GM12878 (cell line): Measurements from ENCODE around the gene MAP3K4. TPM values are rescaled to one million over a fixed set of nuclear protein-coding genes. Genes with fewer than 3 reads are reported as not detected.

Experiments
- ATAC-seq: fragments of 200-7000 bp; cut with Tn5 transposase; 3 replicates; pipeline ENCODE4 v1.9.1; 2020; ENCODE audit warnings: mild to moderate bottlenecking, moderate library complexity
- BruUV-seq: library from RNA; stranded (reverse); fragments of 400-500 nt; replicated peaks from 2 replicates; lab custom pipeline; 2021; lab: Mats Ljungman, UMichigan
- CTCF ChIA-PET: fragments of 300-600 bp; sonication (Branson Sonifier 250); formaldehyde crosslinking; extraction: SDS; loops from one replicate; lab custom pipeline; 2021; ENCODE audit warnings: inconsistent platforms; lab: Yijun Ruan, JAX
- POLR2A ChIA-PET: fragments of 350-600 bp; formaldehyde crosslinking; extraction: SDS; loops from one replicate; lab custom pipeline; 2021; ENCODE audit warnings: inconsistent platforms; lab: Charles Lee
- RAD21 ChIA-PET: fragments of 300-600 bp; sonication (Branson Sonifier 250); formaldehyde crosslinking; loops from one replicate; lab custom pipeline; 2023; ENCODE audit warnings: antibody characterized with exemption; ENCODE audit not compliant: unreplicated experiment; lab: Charles Lee
- SMC1A ChIA-PET: fragments of 300-600 bp; sonication (Branson Sonifier 250); formaldehyde crosslinking; loops from one replicate; lab custom pipeline; 2023; ENCODE audit not compliant: unreplicated experiment, uncharacterized antibody; lab: Charles Lee
- DNase-seq: peaks from one replicate; pipeline ENCODE4 v3.0.0-alpha.2; 2011; ENCODE audit warnings: low read depth, low spot score
- FAIRE-seq: peaks from 3 replicates; lab custom pipeline; 2011; peaks lifted over from hg19 to GRCh38; lab: Jason Lieb, UNC
- H2AFZ ChIP-seq: 2 replicates; pipeline ENCODE4 v1.6.0; 2011; ENCODE audit warnings: low read depth, low read length, control low read depth; ENCODE audit not compliant: control insufficient read depth
- H3K27ac ChIP-seq: 2 replicates; pipeline ENCODE4 v1.5.1; 2011; ENCODE audit warnings: control low read depth; ENCODE audit not compliant: control insufficient read depth, insufficient read depth
- H3K27me3 ChIP-seq, 2 experiments: replicated peaks in 1 of 2; 2 replicates each; pipeline versions ENCODE4 v1.6.0 to v1.6.1; 2011; ENCODE audit warnings: low read length in 1 of 2; ENCODE audit not compliant: control insufficient read depth in 2 of 2, insufficient read depth in 2 of 2
- H3K36me3 ChIP-seq, 2 experiments: 2 replicates each; pipeline ENCODE4 v1.5.1; 2011; ENCODE audit warnings: low read length in 1 of 2; ENCODE audit not compliant: control insufficient read depth in 2 of 2, insufficient read depth in 2 of 2
- H3K4me1 ChIP-seq: 2 replicates; pipeline ENCODE4 v1.6.1; 2011; ENCODE audit warnings: mild to moderate bottlenecking, low read length, moderate library complexity, mixed read lengths; ENCODE audit not compliant: control insufficient read depth, insufficient read depth
- H3K4me2 ChIP-seq: 2 replicates; pipeline ENCODE4 v1.6.0; 2011; ENCODE audit warnings: control low read depth; ENCODE audit not compliant: control insufficient read depth, insufficient read depth
- H3K4me3 ChIP-seq: fragments of 200-600 bp; sonication (generic); 2 replicates; pipeline ENCODE4 v1.5.1; 2016
- H3K79me2 ChIP-seq: 2 replicates; pipeline ENCODE4 v1.6.0; 2011; ENCODE audit warnings: low read length; ENCODE audit not compliant: control insufficient read depth, insufficient read depth
- H3K9ac ChIP-seq: 2 replicates; pipeline ENCODE4 v1.8.0; 2011; ENCODE audit warnings: low read length, control low read depth, mixed read lengths; ENCODE audit not compliant: control insufficient read depth, insufficient read depth
- H3K9me3 ChIP-seq: replicated peaks from 3 replicates; pipeline ENCODE4 v1.5.1; 2011; ENCODE audit warnings: mild to moderate bottlenecking, low read length; ENCODE audit not compliant: control insufficient read depth, insufficient read depth
- H4K20me1 ChIP-seq: 2 replicates; pipeline ENCODE4 v1.6.0; 2011; ENCODE audit not compliant: control insufficient read depth, insufficient read depth
- IKZF2 ChIP-seq, 2 experiments: fragments of 450-650 bp; IDR thresholded peaks; 2 replicates each; pipeline ENCODE4 v1.6.1; 2017; ENCODE audit warnings: mild to moderate bottlenecking in 2 of 2, moderate library complexity in 2 of 2
- KDM1A ChIP-seq: fragments of 200-600 bp; sonication (generic); IDR thresholded peaks from 2 replicates; pipeline ENCODE4 v1.6.1; 2016; ENCODE audit warnings: borderline replicate concordance
- NRF1 ChIP-seq: conservative IDR thresholded peaks from 2 replicates; pipeline ENCODE4 v1.6.1; 2011; ENCODE audit warnings: mild to moderate bottlenecking, low read depth, low read length, improper control_type of control experiment
- POLR2AphosphoS5 ChIP-seq: IDR thresholded peaks from 2 replicates; pipeline ENCODE4 v1.6.1; 2011; ENCODE audit warnings: mild to moderate bottlenecking, low read length, inconsistent platforms
- YY1 ChIP-seq: IDR thresholded peaks from 2 replicates; pipeline ENCODE4 v1.6.1; 2011; ENCODE audit warnings: low read depth, mild to moderate bottlenecking, low read length
- ZNF207 ChIP-seq: fragments of 450-650 bp; IDR thresholded peaks from 2 replicates; pipeline ENCODE4 v1.6.1; 2014; ENCODE audit warnings: antibody characterized with exemption, mild to moderate bottlenecking, borderline replicate concordance
- in situ Hi-C: fragments of 300-500 bp; cut with MboI; formaldehyde crosslinking; loops from 9 replicates; pipeline ENCODE4 v1.14.3; 2018; ENCODE audit warnings: mixed read lengths
- intact Hi-C: fragments of 100-400 bp; cut with micrococcal nuclease; formaldehyde crosslinking; loops from one replicate; pipeline ENCODE4 v1.14.2; 2022; ENCODE audit not compliant: unreplicated experiment
- polyA plus RNA-seq, 11 experiments: library from polyadenylated mRNA; depleted of rRNA in 4 of 11; unstranded in 6 of 11; stranded (reverse) in 5 of 11; fragments of >200 nt; fragmentation: Nextera tagmentation in 4 of 11; fragmentation: Illumina TruSeq in 1 of 11; extraction: Ambion mirVana in 4 of 11; extraction: Trizol in 1 of 11; gene quantifications; 1 replicate in 1 of 11; 2 replicates in 10 of 11; pipeline versions ENCODE4 v1.2.1 to v1.2.3, GENCODE V29; 2011 to 2016; ENCODE audit warnings: inconsistent platforms in 2 of 11, missing spikeins in 2 of 11, low read depth in 1 of 11
- total RNA-seq, 4 experiments: library from RNA; depleted of rRNA in 3 of 4; stranded (reverse); fragments of >200 nt in 3 of 4; fragmentation: Illumina TruSeq in 1 of 4; extraction: Trizol in 1 of 4; gene quantifications; 2 replicates each; pipeline versions ENCODE4 v1.2.1 to v1.2.3, GENCODE V29; 2013 to 2021
- TF ChIP-seq, protein P1 (sequence below): fragments of 450-650 bp; IDR thresholded peaks from 2 replicates; pipeline ENCODE4 v1.6.1; 2017; ENCODE audit warnings: antibody characterized with exemption, mild to moderate bottlenecking, moderate library complexity
- TF ChIP-seq, protein P2 (sequence below): fragments of 450-650 bp; IDR thresholded peaks from 2 replicates; pipeline ENCODE4 v1.6.1; 2014; ENCODE audit warnings: mild to moderate bottlenecking
- TF ChIP-seq, protein P3 (sequence below): fragments of 450-650 bp; IDR thresholded peaks from 2 replicates; pipeline ENCODE4 v1.6.1; 2016; ENCODE audit warnings: mild to moderate bottlenecking
- TF ChIP-seq, protein P4 (sequence below): fragments of 450-650 bp; IDR thresholded peaks from 2 replicates; pipeline ENCODE4 v1.6.1; 2016; ENCODE audit warnings: mild to moderate bottlenecking, moderate library complexity, borderline replicate concordance
- TF ChIP-seq, protein P5 (sequence below): fragments of 450-650 bp; IDR thresholded peaks from 2 replicates; pipeline ENCODE4 v1.6.1; 2017; ENCODE audit warnings: mild to moderate bottlenecking, moderate library complexity

Gene MAP3K4
- total and polyA plus RNA-seq, 10 of the 15 experiments (the other 5 are each of a cell fraction or from before 2014, with no cell fraction given), result 14.0 to 44.5 (median 23.1) TPM

DNA sequence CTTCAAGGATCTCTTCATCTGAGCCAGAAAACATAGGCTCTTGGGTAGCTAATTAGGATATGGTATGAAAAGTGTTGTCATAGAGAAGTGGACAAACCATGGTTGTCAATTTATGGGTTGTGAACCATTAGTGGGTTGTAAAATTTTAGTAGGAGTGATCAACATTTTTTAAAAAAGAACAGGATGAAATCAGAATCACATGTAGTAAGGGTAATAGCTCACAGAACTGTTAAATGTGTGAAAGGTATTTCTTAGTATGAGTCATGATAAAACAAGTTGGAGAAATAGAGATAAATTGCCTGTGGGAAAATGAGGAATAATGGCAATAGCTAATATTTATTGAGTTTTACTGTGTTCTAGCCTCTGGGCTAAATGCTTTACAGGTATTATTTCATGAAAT lies 113.4 kb downstream of the MAP3K4 start:
- DNase-seq (no peak), FAIRE-seq (no peak), ATAC-seq (no peak)
- ChIA-PET CTCF (no interaction called here), POLR2A (no interaction called here), RAD21 (interaction anchor here (1.6 kb wide), 1 partner anchor 266 kb away, joined by 3 read pairs; no protein-coding TSS in a partner anchor), SMC1A (no interaction called here)
- Histone ChIP-seq H3K4me3 (no peak overlapping the region), H3K27me3 (no peaks in the 10 kb centered on the region), H3K36me3 (peaks cover 9 to 17% of the 10 kb centered on the region in 2 experiments; a peak in 3 of 4 replicates), H3K9me3 (no peaks in the 10 kb centered on the region), H3K79me2 (no peaks in the 10 kb centered on the region), H3K4me1 (no peaks in the 10 kb centered on the region), H2AFZ (no peak overlapping the region), H4K20me1 (no peaks in the 10 kb centered on the region), H3K9ac (no peak overlapping the region), H3K27ac (no peak overlapping the region), H3K4me2 (no peak overlapping the region)
- no TSS peak for BruUV-seq
- in situ Hi-C loops (no loop called here), intact Hi-C loops (loop anchor here (5.0 kb wide), 2 partner anchors 173 to 267 kb away; no protein-coding TSS in a partner anchor)
- TF ChIP-seq KDM1A (no peak), YY1 (no peak), IKZF2 (IDR thresholded peaks at IDR 0.05) (no peak), NRF1 (no peak), ZNF207 (no peak), POLR2AphosphoS5 (no peak)
- TF ChIP-seq, protein P1, sequence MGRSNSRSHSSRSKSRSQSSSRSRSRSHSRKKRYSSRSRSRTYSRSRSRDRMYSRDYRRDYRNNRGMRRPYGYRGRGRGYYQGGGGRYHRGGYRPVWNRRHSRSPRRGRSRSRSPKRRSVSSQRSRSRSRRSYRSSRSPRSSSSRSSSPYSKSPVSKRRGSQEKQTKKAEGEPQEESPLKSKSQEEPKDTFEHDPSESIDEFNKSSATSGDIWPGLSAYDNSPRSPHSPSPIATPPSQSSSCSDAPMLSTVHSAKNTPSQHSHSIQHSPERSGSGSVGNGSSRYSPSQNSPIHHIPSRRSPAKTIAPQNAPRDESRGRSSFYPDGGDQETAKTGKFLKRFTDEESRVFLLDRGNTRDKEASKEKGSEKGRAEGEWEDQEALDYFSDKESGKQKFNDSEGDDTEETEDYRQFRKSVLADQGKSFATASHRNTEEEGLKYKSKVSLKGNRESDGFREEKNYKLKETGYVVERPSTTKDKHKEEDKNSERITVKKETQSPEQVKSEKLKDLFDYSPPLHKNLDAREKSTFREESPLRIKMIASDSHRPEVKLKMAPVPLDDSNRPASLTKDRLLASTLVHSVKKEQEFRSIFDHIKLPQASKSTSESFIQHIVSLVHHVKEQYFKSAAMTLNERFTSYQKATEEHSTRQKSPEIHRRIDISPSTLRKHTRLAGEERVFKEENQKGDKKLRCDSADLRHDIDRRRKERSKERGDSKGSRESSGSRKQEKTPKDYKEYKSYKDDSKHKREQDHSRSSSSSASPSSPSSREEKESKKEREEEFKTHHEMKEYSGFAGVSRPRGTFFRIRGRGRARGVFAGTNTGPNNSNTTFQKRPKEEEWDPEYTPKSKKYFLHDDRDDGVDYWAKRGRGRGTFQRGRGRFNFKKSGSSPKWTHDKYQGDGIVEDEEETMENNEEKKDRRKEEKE, result no peak
- TF ChIP-seq, protein P2, sequence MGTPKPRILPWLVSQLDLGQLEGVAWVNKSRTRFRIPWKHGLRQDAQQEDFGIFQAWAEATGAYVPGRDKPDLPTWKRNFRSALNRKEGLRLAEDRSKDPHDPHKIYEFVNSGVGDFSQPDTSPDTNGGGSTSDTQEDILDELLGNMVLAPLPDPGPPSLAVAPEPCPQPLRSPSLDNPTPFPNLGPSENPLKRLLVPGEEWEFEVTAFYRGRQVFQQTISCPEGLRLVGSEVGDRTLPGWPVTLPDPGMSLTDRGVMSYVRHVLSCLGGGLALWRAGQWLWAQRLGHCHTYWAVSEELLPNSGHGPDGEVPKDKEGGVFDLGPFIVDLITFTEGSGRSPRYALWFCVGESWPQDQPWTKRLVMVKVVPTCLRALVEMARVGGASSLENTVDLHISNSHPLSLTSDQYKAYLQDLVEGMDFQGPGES, result no peak
- TF ChIP-seq, protein P3, sequence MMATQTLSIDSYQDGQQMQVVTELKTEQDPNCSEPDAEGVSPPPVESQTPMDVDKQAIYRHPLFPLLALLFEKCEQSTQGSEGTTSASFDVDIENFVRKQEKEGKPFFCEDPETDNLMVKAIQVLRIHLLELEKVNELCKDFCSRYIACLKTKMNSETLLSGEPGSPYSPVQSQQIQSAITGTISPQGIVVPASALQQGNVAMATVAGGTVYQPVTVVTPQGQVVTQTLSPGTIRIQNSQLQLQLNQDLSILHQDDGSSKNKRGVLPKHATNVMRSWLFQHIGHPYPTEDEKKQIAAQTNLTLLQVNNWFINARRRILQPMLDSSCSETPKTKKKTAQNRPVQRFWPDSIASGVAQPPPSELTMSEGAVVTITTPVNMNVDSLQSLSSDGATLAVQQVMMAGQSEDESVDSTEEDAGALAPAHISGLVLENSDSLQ, result no peak
- TF ChIP-seq, protein P4, sequence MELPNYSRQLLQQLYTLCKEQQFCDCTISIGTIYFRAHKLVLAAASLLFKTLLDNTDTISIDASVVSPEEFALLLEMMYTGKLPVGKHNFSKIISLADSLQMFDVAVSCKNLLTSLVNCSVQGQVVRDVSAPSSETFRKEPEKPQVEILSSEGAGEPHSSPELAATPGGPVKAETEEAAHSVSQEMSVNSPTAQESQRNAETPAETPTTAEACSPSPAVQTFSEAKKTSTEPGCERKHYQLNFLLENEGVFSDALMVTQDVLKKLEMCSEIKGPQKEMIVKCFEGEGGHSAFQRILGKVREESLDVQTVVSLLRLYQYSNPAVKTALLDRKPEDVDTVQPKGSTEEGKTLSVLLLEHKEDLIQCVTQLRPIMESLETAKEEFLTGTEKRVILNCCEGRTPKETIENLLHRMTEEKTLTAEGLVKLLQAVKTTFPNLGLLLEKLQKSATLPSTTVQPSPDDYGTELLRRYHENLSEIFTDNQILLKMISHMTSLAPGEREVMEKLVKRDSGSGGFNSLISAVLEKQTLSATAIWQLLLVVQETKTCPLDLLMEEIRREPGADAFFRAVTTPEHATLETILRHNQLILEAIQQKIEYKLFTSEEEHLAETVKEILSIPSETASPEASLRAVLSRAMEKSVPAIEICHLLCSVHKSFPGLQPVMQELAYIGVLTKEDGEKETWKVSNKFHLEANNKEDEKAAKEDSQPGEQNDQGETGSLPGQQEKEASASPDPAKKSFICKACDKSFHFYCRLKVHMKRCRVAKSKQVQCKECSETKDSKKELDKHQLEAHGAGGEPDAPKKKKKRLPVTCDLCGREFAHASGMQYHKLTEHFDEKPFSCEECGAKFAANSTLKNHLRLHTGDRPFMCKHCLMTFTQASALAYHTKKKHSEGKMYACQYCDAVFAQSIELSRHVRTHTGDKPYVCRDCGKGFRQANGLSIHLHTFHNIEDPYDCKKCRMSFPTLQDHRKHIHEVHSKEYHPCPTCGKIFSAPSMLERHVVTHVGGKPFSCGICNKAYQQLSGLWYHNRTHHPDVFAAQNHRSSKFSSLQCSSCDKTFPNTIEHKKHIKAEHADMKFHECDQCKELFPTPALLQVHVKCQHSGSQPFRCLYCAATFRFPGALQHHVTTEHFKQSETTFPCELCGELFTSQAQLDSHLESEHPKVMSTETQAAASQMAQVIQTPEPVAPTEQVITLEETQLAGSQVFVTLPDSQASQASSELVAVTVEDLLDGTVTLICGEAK, result no peak
- TF ChIP-seq, protein P5, sequence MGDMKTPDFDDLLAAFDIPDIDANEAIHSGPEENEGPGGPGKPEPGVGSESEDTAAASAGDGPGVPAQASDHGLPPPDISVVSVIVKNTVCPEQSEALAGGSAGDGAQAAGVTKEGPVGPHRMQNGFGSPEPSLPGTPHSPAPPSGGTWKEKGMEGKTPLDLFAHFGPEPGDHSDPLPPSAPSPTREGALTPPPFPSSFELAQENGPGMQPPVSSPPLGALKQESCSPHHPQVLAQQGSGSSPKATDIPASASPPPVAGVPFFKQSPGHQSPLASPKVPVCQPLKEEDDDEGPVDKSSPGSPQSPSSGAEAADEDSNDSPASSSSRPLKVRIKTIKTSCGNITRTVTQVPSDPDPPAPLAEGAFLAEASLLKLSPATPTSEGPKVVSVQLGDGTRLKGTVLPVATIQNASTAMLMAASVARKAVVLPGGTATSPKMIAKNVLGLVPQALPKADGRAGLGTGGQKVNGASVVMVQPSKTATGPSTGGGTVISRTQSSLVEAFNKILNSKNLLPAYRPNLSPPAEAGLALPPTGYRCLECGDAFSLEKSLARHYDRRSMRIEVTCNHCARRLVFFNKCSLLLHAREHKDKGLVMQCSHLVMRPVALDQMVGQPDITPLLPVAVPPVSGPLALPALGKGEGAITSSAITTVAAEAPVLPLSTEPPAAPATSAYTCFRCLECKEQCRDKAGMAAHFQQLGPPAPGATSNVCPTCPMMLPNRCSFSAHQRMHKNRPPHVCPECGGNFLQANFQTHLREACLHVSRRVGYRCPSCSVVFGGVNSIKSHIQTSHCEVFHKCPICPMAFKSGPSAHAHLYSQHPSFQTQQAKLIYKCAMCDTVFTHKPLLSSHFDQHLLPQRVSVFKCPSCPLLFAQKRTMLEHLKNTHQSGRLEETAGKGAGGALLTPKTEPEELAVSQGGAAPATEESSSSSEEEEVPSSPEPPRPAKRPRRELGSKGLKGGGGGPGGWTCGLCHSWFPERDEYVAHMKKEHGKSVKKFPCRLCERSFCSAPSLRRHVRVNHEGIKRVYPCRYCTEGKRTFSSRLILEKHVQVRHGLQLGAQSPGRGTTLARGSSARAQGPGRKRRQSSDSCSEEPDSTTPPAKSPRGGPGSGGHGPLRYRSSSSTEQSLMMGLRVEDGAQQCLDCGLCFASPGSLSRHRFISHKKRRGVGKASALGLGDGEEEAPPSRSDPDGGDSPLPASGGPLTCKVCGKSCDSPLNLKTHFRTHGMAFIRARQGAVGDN, result no peak
